NCI-H748 (cell line): ENCODE data around the gene PEX11A.

Experiments
- DNase-seq: peaks from one replicate; lab custom pipeline; 2025; ENCODE audit not compliant: unreplicated experiment; lab: John Stamatoyannopoulos, UW

Gene PEX11A

DNA sequence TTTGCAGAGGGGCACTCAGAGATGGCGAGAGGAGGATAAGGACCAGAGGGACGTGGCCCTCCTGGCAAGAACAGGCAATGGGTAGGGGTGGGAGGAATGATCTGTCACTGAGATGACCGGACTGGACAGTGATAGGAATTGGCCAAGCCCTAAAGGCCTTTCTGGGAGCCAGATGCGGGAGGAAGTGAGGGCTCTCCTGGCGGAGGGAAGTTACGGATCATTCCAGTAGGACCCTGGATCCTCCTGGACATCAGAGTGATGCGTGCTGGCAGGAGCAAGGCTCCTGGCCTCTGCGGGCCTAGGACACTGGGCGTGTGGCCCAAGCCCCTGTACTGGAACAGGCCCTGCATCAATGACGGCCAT is 58.7 kb downstream of the PEX11A start:
- DNase-seq = no peak
